SK-N-SH treated with all-trans-retinoic acid at 6 μM for 48 hours (cell line): Measurements from ENCODE around the gene OR51A7.
"Not testable (repeated sequence)": the region's sequence is repeated elsewhere in the genome, so short reads cannot be mapped to it uniquely, and the experiment has no call there.

ENCODE experiments used
- ATAC-seq: fragments of 200-7000 bp; cut with Tn5 transposase; 3 replicates; pipeline ENCODE4 v1.9.1; 2020; ENCODE audit warnings: mild to moderate bottlenecking, moderate library complexity
- ARNTL ChIP-seq: fragments of 450-650 bp; formaldehyde crosslinking; IDR thresholded peaks from 2 replicates; pipeline ENCODE4 v1.5.0; 2020; ENCODE audit warnings: low read depth, mild to moderate bottlenecking, moderate library complexity, borderline replicate concordance
- BACH2 ChIP-seq: fragments of 250-450 bp; sonication (Bioruptor Pico); IDR thresholded peaks from 2 replicates; pipeline ENCODE4 v1.9.0; 2021; ENCODE audit warnings: mild to moderate bottlenecking, borderline replicate concordance
- CSDC2 ChIP-seq: fragments of 250-450 bp; sonication (Bioruptor Pico); IDR thresholded peaks from 2 replicates; pipeline ENCODE4 v1.5.0; 2020; ENCODE audit warnings: mild to moderate bottlenecking, moderate library complexity
- ESRRG ChIP-seq: fragments of 250-450 bp; sonication (Bioruptor Pico); IDR thresholded peaks from 2 replicates; pipeline ENCODE4 v1.6.1; 2021; ENCODE audit warnings: mild to moderate bottlenecking
- GLIS3 ChIP-seq: fragments of 250-450 bp; sonication (Bioruptor Pico); IDR thresholded peaks from 2 replicates; pipeline ENCODE4 v1.5.0; 2020; ENCODE audit warnings: mild to moderate bottlenecking, moderate library complexity
- ISL1 ChIP-seq: fragments of 250-450 bp; sonication (Bioruptor Pico); IDR thresholded peaks from 2 replicates; pipeline ENCODE4 v2.1.2; 2022; ENCODE audit warnings: mild to moderate bottlenecking, moderate library complexity
- OSR1 ChIP-seq: fragments of 250-450 bp; sonication (Bioruptor Pico); IDR thresholded peaks from 2 replicates; pipeline ENCODE4 v1.8.0; 2022; ENCODE audit warnings: moderate library complexity, mild to moderate bottlenecking, inconsistent platforms
- PPARA ChIP-seq: fragments of 250-450 bp; sonication (Bioruptor Pico); IDR thresholded peaks from 2 replicates; pipeline ENCODE4 v1.5.0; 2020; ENCODE audit warnings: mild to moderate bottlenecking, borderline replicate concordance
- RARB ChIP-seq: fragments of 250-450 bp; sonication (Bioruptor Pico); IDR thresholded peaks from 2 replicates; pipeline ENCODE4 v1.8.0; 2021; ENCODE audit warnings: mild to moderate bottlenecking, moderate library complexity
- TCF4 ChIP-seq: fragments of 250-450 bp; sonication (Bioruptor Pico); IDR thresholded peaks from 2 replicates; pipeline ENCODE4 v1.8.0; 2021; ENCODE audit warnings: mild to moderate bottlenecking, moderate library complexity, borderline replicate concordance
- ZC3H10 ChIP-seq: fragments of 250-450 bp; sonication (Bioruptor Pico); IDR thresholded peaks from 2 replicates; pipeline ENCODE4 v1.5.1; 2021; ENCODE audit warnings: mild to moderate bottlenecking, moderate library complexity
- ZFP30 ChIP-seq: fragments of 450-650 bp; formaldehyde crosslinking; IDR thresholded peaks from 2 replicates; pipeline ENCODE4 v1.5.0; 2022; ENCODE audit warnings: mild to moderate bottlenecking, moderate library complexity
- ZNF565 ChIP-seq: fragments of 450-650 bp; formaldehyde crosslinking; conservative IDR thresholded peaks from 2 replicates; pipeline ENCODE4 v1.5.0; 2020; ENCODE audit warnings: low read depth, mild to moderate bottlenecking, moderate library complexity
- ZNF70 ChIP-seq: fragments of 450-650 bp; formaldehyde crosslinking; IDR thresholded peaks from 2 replicates; pipeline ENCODE4 v1.5.0; 2020; ENCODE audit warnings: mild to moderate bottlenecking, moderate library complexity
- ZNF8 ChIP-seq: fragments of 450-650 bp; formaldehyde crosslinking; IDR thresholded peaks from 2 replicates; pipeline ENCODE4 v1.5.0; 2020; ENCODE audit warnings: mild to moderate bottlenecking, moderate library complexity
- TF ChIP-seq, protein P1 (sequence below): fragments of 250-450 bp; sonication (Bioruptor Pico); IDR thresholded peaks from 2 replicates; pipeline ENCODE4 v1.8.0; 2021; ENCODE audit warnings: low read depth, mild to moderate bottlenecking, moderate library complexity, borderline replicate concordance
- TF ChIP-seq, protein P2 (sequence below): fragments of 250-450 bp; sonication (Bioruptor Pico); IDR thresholded peaks from 2 replicates; pipeline ENCODE4 v1.5.0; 2020; ENCODE audit warnings: mild to moderate bottlenecking, moderate library complexity
- TF ChIP-seq, protein P3 (sequence below): fragments of 250-450 bp; sonication (Bioruptor Pico); IDR thresholded peaks from 2 replicates; pipeline ENCODE4 v1.8.0; 2020; ENCODE audit warnings: mild to moderate bottlenecking, moderate library complexity, borderline replicate concordance

OR51A7 gene, protein sequence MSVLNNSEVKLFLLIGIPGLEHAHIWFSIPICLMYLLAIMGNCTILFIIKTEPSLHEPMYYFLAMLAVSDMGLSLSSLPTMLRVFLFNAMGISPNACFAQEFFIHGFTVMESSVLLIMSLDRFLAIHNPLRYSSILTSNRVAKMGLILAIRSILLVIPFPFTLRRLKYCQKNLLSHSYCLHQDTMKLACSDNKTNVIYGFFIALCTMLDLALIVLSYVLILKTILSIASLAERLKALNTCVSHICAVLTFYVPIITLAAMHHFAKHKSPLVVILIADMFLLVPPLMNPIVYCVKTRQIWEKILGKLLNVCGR

DNA sequence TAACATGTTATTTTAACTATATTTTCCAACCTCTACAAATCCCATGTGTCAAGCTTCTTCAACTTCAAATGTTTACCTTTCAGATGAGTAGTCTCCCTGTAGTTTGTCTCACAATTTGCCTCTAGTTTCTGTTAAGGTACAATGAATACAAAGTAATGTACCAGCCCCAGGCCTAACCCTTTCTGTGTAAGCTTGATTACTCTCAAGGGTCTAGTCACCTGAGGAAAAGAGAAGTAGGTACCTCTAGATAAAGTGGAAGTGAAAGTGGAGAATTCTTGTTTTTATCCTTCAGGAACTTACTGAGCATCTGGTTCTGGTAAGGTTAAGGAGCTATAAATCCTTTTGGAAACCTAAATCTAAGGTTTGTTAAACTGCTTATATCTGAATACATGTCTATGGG is at the start of gene OR51A7:
TSS of gene OR51A7 (plus strand) at position 300 of the 400 bp plus-strand sequence. CDS start 3,587 bp downstream, outside the sequence.
- TF ChIP-seq ZNF70 (CRISPR knock-in tag) (no peak), ISL1 (CRISPR knock-in tag) (no peak), ZC3H10 (no peak), CSDC2 (no peak), ESRRG (no peak), GLIS3 (CRISPR knock-in tag) (no peak), ARNTL (CRISPR knock-in tag) (no peak), ZNF565 (CRISPR knock-in tag) (no peak), ZNF8 (CRISPR knock-in tag) (no peak), PPARA (CRISPR knock-in tag) (no peak), ZFP30 (CRISPR knock-in tag) (no peak), TCF4 (CRISPR knock-in tag) (no peak)
- TF ChIP-seq, protein P1, sequence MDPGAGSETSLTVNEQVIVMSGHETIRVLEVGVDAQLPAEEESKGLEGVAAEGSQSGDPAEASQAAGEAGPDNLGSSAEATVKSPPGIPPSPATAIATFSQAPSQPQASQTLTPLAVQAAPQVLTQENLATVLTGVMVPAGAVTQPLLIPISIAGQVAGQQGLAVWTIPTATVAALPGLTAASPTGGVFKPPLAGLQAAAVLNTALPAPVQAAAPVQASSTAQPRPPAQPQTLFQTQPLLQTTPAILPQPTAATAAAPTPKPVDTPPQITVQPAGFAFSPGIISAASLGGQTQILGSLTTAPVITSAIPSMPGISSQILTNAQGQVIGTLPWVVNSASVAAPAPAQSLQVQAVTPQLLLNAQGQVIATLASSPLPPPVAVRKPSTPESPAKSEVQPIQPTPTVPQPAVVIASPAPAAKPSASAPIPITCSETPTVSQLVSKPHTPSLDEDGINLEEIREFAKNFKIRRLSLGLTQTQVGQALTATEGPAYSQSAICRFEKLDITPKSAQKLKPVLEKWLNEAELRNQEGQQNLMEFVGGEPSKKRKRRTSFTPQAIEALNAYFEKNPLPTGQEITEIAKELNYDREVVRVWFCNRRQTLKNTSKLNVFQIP (CRISPR knock-in tag): no peak
- TF ChIP-seq, protein P2, sequence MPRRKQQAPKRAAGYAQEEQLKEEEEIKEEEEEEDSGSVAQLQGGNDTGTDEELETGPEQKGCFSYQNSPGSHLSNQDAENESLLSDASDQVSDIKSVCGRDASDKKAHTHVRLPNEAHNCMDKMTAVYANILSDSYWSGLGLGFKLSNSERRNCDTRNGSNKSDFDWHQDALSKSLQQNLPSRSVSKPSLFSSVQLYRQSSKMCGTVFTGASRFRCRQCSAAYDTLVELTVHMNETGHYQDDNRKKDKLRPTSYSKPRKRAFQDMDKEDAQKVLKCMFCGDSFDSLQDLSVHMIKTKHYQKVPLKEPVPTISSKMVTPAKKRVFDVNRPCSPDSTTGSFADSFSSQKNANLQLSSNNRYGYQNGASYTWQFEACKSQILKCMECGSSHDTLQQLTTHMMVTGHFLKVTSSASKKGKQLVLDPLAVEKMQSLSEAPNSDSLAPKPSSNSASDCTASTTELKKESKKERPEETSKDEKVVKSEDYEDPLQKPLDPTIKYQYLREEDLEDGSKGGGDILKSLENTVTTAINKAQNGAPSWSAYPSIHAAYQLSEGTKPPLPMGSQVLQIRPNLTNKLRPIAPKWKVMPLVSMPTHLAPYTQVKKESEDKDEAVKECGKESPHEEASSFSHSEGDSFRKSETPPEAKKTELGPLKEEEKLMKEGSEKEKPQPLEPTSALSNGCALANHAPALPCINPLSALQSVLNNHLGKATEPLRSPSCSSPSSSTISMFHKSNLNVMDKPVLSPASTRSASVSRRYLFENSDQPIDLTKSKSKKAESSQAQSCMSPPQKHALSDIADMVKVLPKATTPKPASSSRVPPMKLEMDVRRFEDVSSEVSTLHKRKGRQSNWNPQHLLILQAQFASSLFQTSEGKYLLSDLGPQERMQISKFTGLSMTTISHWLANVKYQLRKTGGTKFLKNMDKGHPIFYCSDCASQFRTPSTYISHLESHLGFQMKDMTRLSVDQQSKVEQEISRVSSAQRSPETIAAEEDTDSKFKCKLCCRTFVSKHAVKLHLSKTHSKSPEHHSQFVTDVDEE (CRISPR knock-in tag): no peak

DNA sequence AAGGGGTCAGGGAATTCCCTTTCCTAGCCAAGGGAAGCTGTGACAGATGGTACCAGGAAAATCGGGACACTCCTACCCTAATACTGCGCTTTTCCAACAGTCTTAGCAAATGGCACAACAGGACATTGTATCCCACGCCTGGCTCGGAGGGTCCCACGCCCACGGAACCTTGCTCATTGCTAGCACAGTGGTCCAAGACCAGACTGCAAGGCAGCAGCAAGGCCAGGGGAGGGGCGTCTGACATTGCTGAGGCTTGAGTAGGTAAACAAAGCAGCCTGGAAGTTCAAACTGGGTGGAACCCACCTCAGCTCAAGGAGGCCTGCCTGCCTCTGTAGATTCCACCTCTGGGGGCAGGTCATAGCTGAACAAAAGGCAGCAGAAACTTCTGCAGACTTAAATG is 49.3 kb upstream of the OR51A7 start:
- ATAC-seq: not testable (repeated sequence)

More for the DNA sequence above, at the start of gene OR51A7:
- ATAC-seq: no peak

DNA sequence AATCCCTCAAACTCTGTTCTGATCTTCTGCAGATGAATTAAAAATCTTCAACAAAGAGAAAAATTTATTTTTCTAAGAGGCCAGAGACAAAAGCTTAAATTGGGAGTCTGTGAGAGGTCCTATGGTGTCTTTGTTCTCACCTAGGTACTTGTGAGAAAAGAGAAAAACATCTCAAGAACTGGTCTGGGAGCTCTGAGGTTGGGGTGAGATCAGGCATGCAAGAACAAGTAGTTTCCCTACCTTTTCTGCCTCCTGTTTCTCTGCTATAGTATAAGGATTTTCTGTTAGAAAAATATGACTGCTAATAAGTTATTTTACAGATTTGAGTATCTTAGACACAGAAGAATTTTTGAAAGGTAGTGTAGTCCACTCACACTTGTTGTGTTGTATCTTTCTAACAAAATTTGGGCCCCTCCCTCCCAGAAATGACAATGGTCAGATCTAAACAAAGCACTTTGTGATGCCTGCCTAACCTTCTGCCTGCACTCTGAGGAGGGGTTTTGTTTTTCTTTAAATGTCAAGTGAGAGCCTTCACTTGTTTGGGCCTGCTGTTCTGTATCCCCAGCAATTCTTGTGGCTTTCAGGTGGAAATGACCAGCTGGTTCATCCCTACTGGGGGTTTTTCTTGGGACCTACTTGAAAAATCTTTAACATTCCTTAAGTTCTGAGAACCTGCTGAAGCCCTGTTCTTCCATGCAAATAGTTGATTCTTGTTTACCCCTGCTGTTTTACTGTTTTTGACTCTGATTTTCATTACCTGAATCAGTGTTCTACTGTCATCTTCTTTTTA is 40.9 kb upstream of the OR51A7 start:
- ATAC-seq: no peak
- TF ChIP-seq TCF4 (CRISPR knock-in tag): no peak
- no peak for TF ChIP-seq CSDC2
- TF ChIP-seq, protein P1 (CRISPR knock-in tag): no peak
- no peak for TF ChIP-seq OSR1 (CRISPR knock-in tag)
- TF ChIP-seq, protein P2 (CRISPR knock-in tag): no peak
- TF ChIP-seq, all 23 proteins: peak for 0

DNA sequence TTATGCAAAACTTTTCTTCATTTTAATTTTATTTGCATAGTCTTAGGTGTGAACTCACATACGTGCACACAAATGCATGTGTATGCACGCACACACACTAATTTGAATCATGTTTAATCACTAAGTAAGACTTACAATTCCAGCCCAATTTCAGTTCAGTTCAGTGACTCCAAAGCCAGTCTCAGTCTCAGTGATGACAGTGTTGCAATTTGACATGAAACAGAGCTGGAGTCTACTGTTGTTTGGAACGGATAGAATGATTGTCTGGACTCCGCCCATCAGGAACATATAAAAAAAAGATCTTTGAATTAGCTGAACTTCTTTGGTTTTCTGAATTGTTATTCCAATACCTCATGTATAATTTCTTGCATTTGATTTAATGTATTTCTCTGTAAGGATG is 39.7 kb upstream of the OR51A7 start:
- no peak for ATAC-seq
- no peak for TF ChIP-seq GLIS3 (CRISPR knock-in tag)
- TF ChIP-seq BACH2 (CRISPR knock-in tag): no peak
- TF ChIP-seq, protein P3, sequence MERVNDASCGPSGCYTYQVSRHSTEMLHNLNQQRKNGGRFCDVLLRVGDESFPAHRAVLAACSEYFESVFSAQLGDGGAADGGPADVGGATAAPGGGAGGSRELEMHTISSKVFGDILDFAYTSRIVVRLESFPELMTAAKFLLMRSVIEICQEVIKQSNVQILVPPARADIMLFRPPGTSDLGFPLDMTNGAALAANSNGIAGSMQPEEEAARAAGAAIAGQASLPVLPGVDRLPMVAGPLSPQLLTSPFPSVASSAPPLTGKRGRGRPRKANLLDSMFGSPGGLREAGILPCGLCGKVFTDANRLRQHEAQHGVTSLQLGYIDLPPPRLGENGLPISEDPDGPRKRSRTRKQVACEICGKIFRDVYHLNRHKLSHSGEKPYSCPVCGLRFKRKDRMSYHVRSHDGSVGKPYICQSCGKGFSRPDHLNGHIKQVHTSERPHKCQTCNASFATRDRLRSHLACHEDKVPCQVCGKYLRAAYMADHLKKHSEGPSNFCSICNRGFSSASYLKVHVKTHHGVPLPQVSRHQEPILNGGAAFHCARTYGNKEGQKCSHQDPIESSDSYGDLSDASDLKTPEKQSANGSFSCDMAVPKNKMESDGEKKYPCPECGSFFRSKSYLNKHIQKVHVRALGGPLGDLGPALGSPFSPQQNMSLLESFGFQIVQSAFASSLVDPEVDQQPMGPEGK (CRISPR knock-in tag): no peak
- TF ChIP-seq RARB (CRISPR knock-in tag): no peak
